ENCODE results near the gene MYH16. TPM values are rescaled to one million over a fixed set of nuclear protein-coding genes. Genes with fewer than 3 reads are reported as not detected.
"Not testable (repeated sequence)": the region's sequence is repeated elsewhere in the genome, so short reads cannot be mapped to it uniquely, and the experiment has no call there.

MYH16 gene
- total and polyA plus RNA-seq, 12 donors: 0.03 to 0.28 TPM; not detected in 10

GRCh38 chr7:99313204-99313573 lies 40.5 kb downstream of the MYH16 start:
- WGBS, 4 donors: 0 to 26% (median 18%) methylated on average over 1 of the region's 1 CpG
- H3K4me1 ChIP-seq (replicated peaks in 1 of 2): peaks cover 8 to 11% of the 10 kb centered on the region in 2 donors
- no peaks in the 10 kb centered on the region for H3K36me3 ChIP-seq (replicated peaks in 1 of 2)
- H3K4me3 ChIP-seq: peak overlapping the region in 1 of 4 donors; percentile 33
- peak in 2 of 6 experiments; percentile 32 to 33 for TF ChIP-seq CTCF (IDR thresholded peaks at IDR 0.05)
- no peak for TF ChIP-seq POLR2A (IDR thresholded peaks at IDR 0.05)
- intact Hi-C loops (cut with DNase I): loop anchor here (2.0 to 5.0 kb wide), 3 partner anchors 166 to 276 kb away; no protein-coding TSS in a partner anchor
- no peaks in the 10 kb centered on the region for H3K9me3 ChIP-seq (replicated peaks in 1 of 3)
- no peak overlapping the region for H3K27ac ChIP-seq
- no peaks in the 10 kb centered on the region for H3K27me3 ChIP-seq
- DNase-seq: no peak

GRCh38 chr7:99314504-99314903 lies 41.9 kb downstream of the MYH16 start:
- Histone ChIP-seq H3K9me3 (replicated peaks in 1 of 3) (no peaks in the 10 kb centered on the region), H3K4me1 (replicated peaks in 1 of 2) (peaks cover 8 to 11% of the 10 kb centered on the region in 2 donors), H3K4me3 (no peak overlapping the region), H3K27ac (no peak overlapping the region), H3K27me3 (no peaks in the 10 kb centered on the region), H3K36me3 (replicated peaks in 1 of 2) (no peaks in the 10 kb centered on the region)
- TF ChIP-seq CTCF (IDR thresholded peaks at IDR 0.05) (no peak), POLR2A (IDR thresholded peaks at IDR 0.05) (no peak)
- DNase-seq: no peak
- 78 to 87% (median 82%) methylated on average over 7 of the region's 7 CpGs for WGBS, 4 donors
- intact Hi-C loops (cut with DNase I): loop anchor here in 1 of 2 donors (5.0 kb wide), 2 partner anchors 167 to 277 kb away; no protein-coding TSS in a partner anchor

- 70 to 84% (median 78%) methylated on average over 2 to 4 of the region's 4 CpGs for WGBS, 4 donors
- no peak for TF ChIP-seq POLR2A (IDR thresholded peaks at IDR 0.05)
- TF ChIP-seq CTCF (IDR thresholded peaks at IDR 0.05): no peak
- Histone ChIP-seq H3K4me3 (no peak overlapping the region), H3K36me3 (replicated peaks in 1 of 2) (no peaks in the 10 kb centered on the region), H3K27me3 (no peaks in the 10 kb centered on the region), H3K4me1 (replicated peaks in 1 of 2) (peaks cover 7% of the 10 kb centered on the region in 2 donors), H3K27ac (no peak overlapping the region), H3K9me3 (replicated peaks in 1 of 3) (no peaks in the 10 kb centered on the region)
- no peak for DNase-seq
- intact Hi-C loops (cut with DNase I): loop anchor here in 1 of 2 donors (10.0 kb wide), 1 partner anchor 176 kb away; the partner anchor contains the start of gene SMURF1
These were observed 47.7 kb downstream of the MYH16 start for GRCh38 chr7:99320371-99320770.

- intact Hi-C loops (cut with DNase I): loop anchor here in 1 of 2 donors (10.0 kb wide), 1 partner anchor 178 kb away; the partner anchor contains the start of gene SMURF1
These were observed 50.0 kb downstream of the MYH16 start for GRCh38 chr7:99322659-99323058.

GRCh38 chr7:99324559-99324958 lies 51.9 kb downstream of the MYH16 start:
- H3K27ac ChIP-seq: no peak overlapping the region
- 97 to 99% (median 97%) methylated on average over 13 to 14 of the region's 14 CpGs for WGBS, 4 donors
- H3K4me1 ChIP-seq (replicated peaks in 1 of 2): peaks cover 24 to 38% of the 10 kb centered on the region in 2 donors
- H3K36me3 ChIP-seq (replicated peaks in 1 of 2): no peaks in the 10 kb centered on the region
- TF ChIP-seq CTCF (IDR thresholded peaks at IDR 0.05): no peak
- TF ChIP-seq POLR2A (IDR thresholded peaks at IDR 0.05): no peak
- no peak overlapping the region for H3K4me3 ChIP-seq
- H3K27me3 ChIP-seq: no peaks in the 10 kb centered on the region
- no peak for DNase-seq
- intact Hi-C loops (cut with DNase I): loop anchor here in 1 of 2 donors (10.0 kb wide), 1 partner anchor 180 kb away; the partner anchor contains the start of gene SMURF1
- H3K9me3 ChIP-seq (replicated peaks in 1 of 3): no peaks in the 10 kb centered on the region

More at GRCh38 chr7:99322659-99323058, 50.0 kb downstream of the MYH16 start:
- not testable (repeated sequence) for H3K36me3 ChIP-seq (replicated peaks in 1 of 2); H3K4me3 ChIP-seq; H3K27me3 ChIP-seq; H3K27ac ChIP-seq; H3K9me3 ChIP-seq (replicated peaks in 1 of 3); DNase-seq
- H3K4me1 ChIP-seq (replicated peaks in 1 of 2): peaks cover 19 to 20% of the 10 kb centered on the region in 2 donors
- WGBS, 4 donors: 89 to 99% (median 94%) methylated on average over 6 of the region's 6 CpGs

Data from adrenal gland (tissue), 12 donors.